CD14-positive monocyte (primary cell): Measurements from ENCODE around the gene BAIAP2L2. TPM values are rescaled to one million over a fixed set of nuclear protein-coding genes. Genes with fewer than 3 reads are reported as not detected.

Source experiments
- DNase-seq, 3 donors: peaks; one replicate each; pipeline ENCODE4 v3.0.0-alpha.2; 2011 to 2022
- H2AFZ ChIP-seq: 2 replicates; pipeline ENCODE4 v1.6.0; 2012; ENCODE audit warnings: mild to moderate bottlenecking, low read depth, low read length, inconsistent platforms; ENCODE audit not compliant: insufficient read depth, poor library complexity, severe bottlenecking
- H3K27ac ChIP-seq, 2 donors: 1 replicate in 1 of 2; 2 replicates in 1 of 2; pipeline ENCODE4 v1.5.1; 2012 to 2013; ENCODE audit warnings: low read length in 2 of 2, control low read depth in 1 of 2, inconsistent platforms in 1 of 2, low read depth in 1 of 2, mild to moderate bottlenecking in 1 of 2
- H3K27me3 ChIP-seq, 2 donors: one replicate each; pipeline versions ENCODE4 v1.6.0 to v1.6.1; 2011 to 2013; ENCODE audit warnings: low read length in 2 of 2; ENCODE audit not compliant: control insufficient read depth in 2 of 2, insufficient read depth in 2 of 2
- H3K36me3 ChIP-seq, 2 donors: replicated peaks in 1 of 2; 1 replicate in 1 of 2; 2 replicates in 1 of 2; pipeline versions ENCODE4 v1.5.1 to v1.6.1; 2012 to 2013; ENCODE audit warnings: low read length in 2 of 2, control low read depth in 1 of 2, inconsistent platforms in 1 of 2, mild to moderate bottlenecking in 1 of 2; ENCODE audit not compliant: insufficient read depth in 2 of 2, control insufficient read depth in 1 of 2
- H3K4me1 ChIP-seq, 2 donors: 1 replicate in 1 of 2; 2 replicates in 1 of 2; pipeline versions ENCODE4 v1.5.1 to v1.6.1; 2012 to 2013; ENCODE audit warnings: low read length in 2 of 2, control low read depth in 1 of 2, inconsistent platforms in 1 of 2, mild to moderate bottlenecking in 1 of 2, moderate library complexity in 1 of 2; ENCODE audit not compliant: insufficient read depth in 2 of 2, control insufficient read depth in 1 of 2
- H3K4me2 ChIP-seq: replicated peaks from 2 replicates; pipeline ENCODE3; 2012; ENCODE audit warnings: low read length, moderate library complexity, mild to moderate bottlenecking; ENCODE audit not compliant: poor library complexity, severe bottlenecking; ENCODE audit errors: extremely low read depth
- H3K4me3 ChIP-seq, 3 experiments: fragments of 200-600 bp in 1 of 3; sonication (generic) in 1 of 3; replicated peaks in 1 of 3; 1 replicate in 2 of 3; 2 replicates in 1 of 3; pipeline ENCODE4 v1.5.1; 2011 to 2013; ENCODE audit warnings: low read length in 3 of 3, mild to moderate bottlenecking in 3 of 3, control low read depth in 2 of 3, low read depth in 2 of 3, inconsistent platforms in 1 of 3, moderate library complexity in 1 of 3
- H3K79me2 ChIP-seq: 2 replicates; pipeline ENCODE4 v1.6.0; 2012; ENCODE audit warnings: mild to moderate bottlenecking, control low read depth, inconsistent platforms, low read length, moderate library complexity; ENCODE audit not compliant: insufficient read depth
- H3K9ac ChIP-seq: 2 replicates; pipeline ENCODE4 v1.6.0; 2017; ENCODE audit warnings: low read length, mild to moderate bottlenecking; ENCODE audit not compliant: insufficient read depth, poor library complexity, severe bottlenecking
- H3K9me3 ChIP-seq, 2 donors: replicated peaks in 1 of 2; 1 replicate in 1 of 2; 2 replicates in 1 of 2; pipeline versions ENCODE4 v1.5.1 to v1.6.1; 2012 to 2013; ENCODE audit warnings: low read length in 2 of 2, control low read depth in 1 of 2; ENCODE audit not compliant: control insufficient read depth in 1 of 2, insufficient read depth in 1 of 2
- H4K20me1 ChIP-seq: 2 replicates; pipeline ENCODE4 v1.6.0; 2012; ENCODE audit warnings: mild to moderate bottlenecking, low read length, control low read depth, moderate library complexity; ENCODE audit not compliant: insufficient read depth
- H3K27ac Mint-ChIP-seq, 7 donors: one replicate each; pipeline ENCODE4 v1.8.0; 2020; ENCODE audit warnings: mild to moderate bottlenecking in 7 of 7, mixed read lengths in 7 of 7, moderate library complexity in 6 of 7, inconsistent platforms in 2 of 7
- H3K27me3 Mint-ChIP-seq, 3 donors: one replicate each; pipeline ENCODE4 v1.8.0; 2021 to 2022; ENCODE audit warnings: low read depth in 3 of 3, mild to moderate bottlenecking in 3 of 3, mixed read lengths in 3 of 3, moderate library complexity in 3 of 3, inconsistent platforms in 1 of 3
- H3K36me3 Mint-ChIP-seq, 2 donors: one replicate each; pipeline ENCODE4 v1.8.0; 2020; ENCODE audit warnings: mixed read lengths in 2 of 2, inconsistent platforms in 1 of 2, mild to moderate bottlenecking in 1 of 2
- H3K4me1 Mint-ChIP-seq: one replicate; pipeline ENCODE4 v1.8.0; 2020; ENCODE audit warnings: mild to moderate bottlenecking, mixed read lengths
- H3K4me3 Mint-ChIP-seq, 2 donors: one replicate each; pipeline ENCODE4 v1.8.0; 2020; ENCODE audit warnings: mild to moderate bottlenecking in 2 of 2, mixed read lengths in 2 of 2, moderate library complexity in 1 of 2
- H3K9me3 Mint-ChIP-seq, 7 donors: one replicate each; pipeline ENCODE4 v1.8.0; 2020 to 2022; ENCODE audit warnings: mixed read lengths in 7 of 7, mild to moderate bottlenecking in 6 of 7, moderate library complexity in 6 of 7, inconsistent platforms in 2 of 7
- CTCF ChIP-seq: fragments of 200-600 bp; IDR thresholded peaks from one replicate; pipeline ENCODE4 v1.8.0; 2022; ENCODE audit warnings: antibody characterized with exemption, mild to moderate bottlenecking
- WGBS: methylation state at CpG from one replicate; pipeline ENCODE4 v1.1.5; 2013; ENCODE audit warnings: missing lambda C conversion rate; ENCODE audit not compliant: insufficient coverage; 5-methylcytosine and 5-hydroxymethylcytosine counted together
- intact Hi-C, 2 donors: fragments of 100-400 bp; cut with micrococcal nuclease; formaldehyde crosslinking; loops; one replicate each; pipeline versions ENCODE4 v1.15.0 to v1.15.1; 2023
- polyA plus RNA-seq, 3 donors: library from polyadenylated mRNA; depleted of rRNA in 1 of 3; unstranded in 2 of 3; stranded (reverse) in 1 of 3; fragments of 300-500 nt in 2 of 3; fragments of >200 nt in 1 of 3; fragmentation: Illumina TruSeq in 2 of 3; gene quantifications; 1 replicate in 2 of 3; 2 replicates in 1 of 3; pipeline ENCODE4 v1.2.3, GENCODE V29; 2012 to 2021

BAIAP2L2 gene
- polyA plus RNA-seq, 3 donors = 0.11 TPM; not detected in 2

GRCh38 chr22:38112381-38112780 lies 1.9 kb upstream of the BAIAP2L2 start:
- H3K36me3 ChIP-seq = no peaks in the 10 kb centered on the region
- H2AFZ ChIP-seq = no peak overlapping the region
- Mint-ChIP-seq H3K4me1 (no peaks in the 10 kb centered on the region), H3K27ac (no peak overlapping the region), H3K36me3 (no peaks in the 10 kb centered on the region), H3K9me3 (peaks cover 0 to 2% (median 0%) of the 10 kb centered on the region in 7 donors), H3K4me3 (no peak overlapping the region), H3K27me3 (peaks cover 1% of the 10 kb centered on the region in 3 donors)
- no peak for TF ChIP-seq CTCF
- intact Hi-C loops = loop anchor here (5.0 kb wide), 2 partner anchors 40 to 240 kb away; no protein-coding TSS in a partner anchor
- over 99% methylated on average over 20 of the region's 22 CpGs for WGBS
- no peak overlapping the region for H3K27ac ChIP-seq
- H3K4me1 ChIP-seq = no peaks in the 10 kb centered on the region
- no peak overlapping the region for H3K4me3 ChIP-seq
- H3K4me2 ChIP-seq = no peak overlapping the region
- DNase-seq = no peak
- H4K20me1 ChIP-seq = no peaks in the 10 kb centered on the region
- H3K9me3 ChIP-seq = no peaks in the 10 kb centered on the region
- H3K79me2 ChIP-seq = no peaks in the 10 kb centered on the region
- no peak overlapping the region for H3K9ac ChIP-seq
- no peaks in the 10 kb centered on the region for H3K27me3 ChIP-seq

GRCh38 chr22:38111925-38112355 lies 1.5 kb upstream of the BAIAP2L2 start:
- H3K4me1 Mint-ChIP-seq = no peaks in the 10 kb centered on the region
- Histone ChIP-seq H3K36me3 (no peaks in the 10 kb centered on the region), H4K20me1 (no peaks in the 10 kb centered on the region), H2AFZ (no peak overlapping the region), H3K27me3 (no peaks in the 10 kb centered on the region), H3K79me2 (no peaks in the 10 kb centered on the region), H3K27ac (no peak overlapping the region), H3K4me2 (no peak overlapping the region), H3K9me3 (no peaks in the 10 kb centered on the region), H3K4me1 (no peaks in the 10 kb centered on the region), H3K9ac (no peak overlapping the region), H3K4me3 (no peak overlapping the region)
- DNase-seq = no peak
- TF ChIP-seq CTCF = no peak
- no peak overlapping the region for H3K4me3 Mint-ChIP-seq
- no peaks in the 10 kb centered on the region for H3K36me3 Mint-ChIP-seq
- H3K27me3 Mint-ChIP-seq = peaks cover 1 to 3% (median 1%) of the 10 kb centered on the region in 3 donors
- peaks cover 0 to 2% (median 0%) of the 10 kb centered on the region in 7 donors for H3K9me3 Mint-ChIP-seq
- no peak overlapping the region for H3K27ac Mint-ChIP-seq
- intact Hi-C loops = loop anchor here (5.0 kb wide), 2 partner anchors 40 to 240 kb away; no protein-coding TSS in a partner anchor
- 94% methylated on average over 11 of the region's 11 CpGs for WGBS
